ENCODE measurements around the gene CLEC14A. TPM values are rescaled to one million over a fixed set of nuclear protein-coding genes. Genes with fewer than 3 reads are reported as not detected.

The CLEC14A gene, protein sequence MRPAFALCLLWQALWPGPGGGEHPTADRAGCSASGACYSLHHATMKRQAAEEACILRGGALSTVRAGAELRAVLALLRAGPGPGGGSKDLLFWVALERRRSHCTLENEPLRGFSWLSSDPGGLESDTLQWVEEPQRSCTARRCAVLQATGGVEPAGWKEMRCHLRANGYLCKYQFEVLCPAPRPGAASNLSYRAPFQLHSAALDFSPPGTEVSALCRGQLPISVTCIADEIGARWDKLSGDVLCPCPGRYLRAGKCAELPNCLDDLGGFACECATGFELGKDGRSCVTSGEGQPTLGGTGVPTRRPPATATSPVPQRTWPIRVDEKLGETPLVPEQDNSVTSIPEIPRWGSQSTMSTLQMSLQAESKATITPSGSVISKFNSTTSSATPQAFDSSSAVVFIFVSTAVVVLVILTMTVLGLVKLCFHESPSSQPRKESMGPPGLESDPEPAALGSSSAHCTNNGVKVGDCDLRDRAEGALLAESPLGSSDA
- total RNA-seq = 33.1 TPM

- Histone ChIP-seq H3K4me3 (peak within 1 kb of the TSS; percentile 39 to 47), H3K27me3 (no peaks in the 10 kb centered on the region), H3K4me1 (peaks cover 13% of the 10 kb centered on the region), H3K27ac (peak within 1 kb of the TSS; percentile 68), H3K9me3 (no peaks in the 10 kb centered on the region), H3K36me3 (no peaks in the 10 kb centered on the region)
- intact Hi-C loops (cut with DNase I) = no loop called here
- DNase-seq (ENCODE audit: extremely low spot score in 2 of 2) = no peak
- TF ChIP-seq POLR2A (IDR thresholded peaks at IDR 0.05) (no peak), POLR2AphosphoS5 (IDR thresholded peaks at IDR 0.05; ENCODE audit: insufficient read depth in 1 of 2, low read depth in 1 of 2) (peak; percentile 44 to 47)
Measured at GRCh38 chr14:38255673-38256532, at the start of gene CLEC14A. Gene CLEC14A (minus strand): TSS chr14:38256093. CDS start chr14:38256022, 71 bp downstream.

DNA sequence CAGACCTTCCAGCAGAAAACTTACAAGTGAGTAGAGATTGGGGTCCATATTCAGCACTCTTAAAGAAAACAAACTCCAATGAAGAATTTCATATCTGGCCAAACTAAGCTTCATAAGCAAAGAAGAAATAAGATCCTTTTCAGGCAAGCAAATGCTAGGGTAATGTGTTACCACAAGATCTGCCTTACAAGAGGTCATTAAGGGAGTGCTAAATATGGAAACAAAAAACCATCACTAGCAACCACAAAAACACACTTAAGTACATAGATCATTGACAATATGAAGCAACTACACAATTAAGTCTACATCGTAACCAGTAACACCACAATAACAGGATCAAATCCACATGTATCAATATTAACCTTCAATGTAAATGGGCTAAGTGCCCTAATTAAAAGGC is 47.1 kb upstream of the CLEC14A start:
- H3K4me3 ChIP-seq = no peak overlapping the region
- H3K36me3 ChIP-seq = no peaks in the 10 kb centered on the region
- H3K27ac ChIP-seq = no peak overlapping the region
- H3K9me3 ChIP-seq = no peaks in the 10 kb centered on the region
- intact Hi-C loops (cut with DNase I) = no loop called here
- no peaks in the 10 kb centered on the region for H3K4me1 ChIP-seq
- no peaks in the 10 kb centered on the region for H3K27me3 ChIP-seq
- DNase-seq (ENCODE audit: extremely low spot score in 2 of 2) = no peak
- no peak for TF ChIP-seq POLR2AphosphoS5 (IDR thresholded peaks at IDR 0.05; ENCODE audit: insufficient read depth in 1 of 2, low read depth in 1 of 2)
- TF ChIP-seq POLR2A (IDR thresholded peaks at IDR 0.05) = no peak
- TF ChIP-seq, protein P1, sequence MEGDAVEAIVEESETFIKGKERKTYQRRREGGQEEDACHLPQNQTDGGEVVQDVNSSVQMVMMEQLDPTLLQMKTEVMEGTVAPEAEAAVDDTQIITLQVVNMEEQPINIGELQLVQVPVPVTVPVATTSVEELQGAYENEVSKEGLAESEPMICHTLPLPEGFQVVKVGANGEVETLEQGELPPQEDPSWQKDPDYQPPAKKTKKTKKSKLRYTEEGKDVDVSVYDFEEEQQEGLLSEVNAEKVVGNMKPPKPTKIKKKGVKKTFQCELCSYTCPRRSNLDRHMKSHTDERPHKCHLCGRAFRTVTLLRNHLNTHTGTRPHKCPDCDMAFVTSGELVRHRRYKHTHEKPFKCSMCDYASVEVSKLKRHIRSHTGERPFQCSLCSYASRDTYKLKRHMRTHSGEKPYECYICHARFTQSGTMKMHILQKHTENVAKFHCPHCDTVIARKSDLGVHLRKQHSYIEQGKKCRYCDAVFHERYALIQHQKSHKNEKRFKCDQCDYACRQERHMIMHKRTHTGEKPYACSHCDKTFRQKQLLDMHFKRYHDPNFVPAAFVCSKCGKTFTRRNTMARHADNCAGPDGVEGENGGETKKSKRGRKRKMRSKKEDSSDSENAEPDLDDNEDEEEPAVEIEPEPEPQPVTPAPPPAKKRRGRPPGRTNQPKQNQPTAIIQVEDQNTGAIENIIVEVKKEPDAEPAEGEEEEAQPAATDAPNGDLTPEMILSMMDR (IDR thresholded peaks at IDR 0.05) = no peak

DNA sequence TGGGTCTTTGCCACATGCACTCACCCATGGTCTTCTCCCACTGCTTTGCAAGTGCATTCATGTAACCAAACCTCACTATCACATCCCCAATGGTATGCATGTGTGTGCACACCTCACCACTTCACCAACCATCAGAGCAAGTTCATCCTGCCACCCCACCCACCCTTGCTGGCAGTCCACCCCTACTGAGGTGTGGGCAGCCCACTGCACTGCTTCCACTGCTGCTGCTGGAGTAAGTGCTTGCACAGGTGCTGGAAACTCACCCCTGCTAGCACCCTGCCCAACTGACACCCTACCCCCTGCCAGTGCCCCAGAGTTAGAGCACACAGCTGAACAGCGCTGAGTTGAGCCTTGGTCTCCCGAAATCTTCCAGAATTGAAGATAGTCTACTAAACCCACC is 46.1 kb upstream of the CLEC14A start:
- Histone ChIP-seq H3K27me3 (no peaks in the 10 kb centered on the region), H3K36me3 (no peaks in the 10 kb centered on the region), H3K27ac (no peak overlapping the region), H3K9me3 (no peaks in the 10 kb centered on the region), H3K4me3 (no peak overlapping the region), H3K4me1 (no peaks in the 10 kb centered on the region)
- TF ChIP-seq POLR2AphosphoS5 (IDR thresholded peaks at IDR 0.05; ENCODE audit: insufficient read depth in 1 of 2, low read depth in 1 of 2) (no peak), POLR2A (IDR thresholded peaks at IDR 0.05) (no peak)
- TF ChIP-seq, protein P1 (IDR thresholded peaks at IDR 0.05) = no peak
- intact Hi-C loops (cut with DNase I) = no loop called here
- DNase-seq (ENCODE audit: extremely low spot score in 2 of 2) = no peak

DNA sequence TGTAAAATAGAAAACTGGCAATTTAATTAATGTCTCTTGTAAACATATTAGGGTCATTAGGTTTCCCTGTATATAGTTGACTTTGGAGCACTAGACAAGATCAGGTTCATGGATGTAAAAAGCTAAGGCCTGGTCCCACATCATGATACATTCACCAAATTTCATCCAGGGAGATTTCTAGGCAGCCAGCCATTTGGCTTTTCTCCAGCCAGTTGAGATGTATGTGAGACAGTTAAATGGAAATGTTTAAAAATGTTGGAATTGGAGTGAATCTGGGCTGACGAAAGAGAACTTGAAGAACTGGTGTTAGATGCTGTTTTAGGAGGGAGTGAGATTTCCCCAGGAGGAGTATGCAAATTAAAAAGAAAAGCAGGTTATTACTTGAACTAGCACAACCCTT is 41.8 kb upstream of the CLEC14A start:
- Histone ChIP-seq H3K27me3 (no peaks in the 10 kb centered on the region), H3K4me1 (no peaks in the 10 kb centered on the region), H3K4me3 (no peak overlapping the region), H3K27ac (no peak overlapping the region), H3K36me3 (no peaks in the 10 kb centered on the region), H3K9me3 (no peaks in the 10 kb centered on the region)
- no peak for DNase-seq (ENCODE audit: extremely low spot score in 2 of 2)
- intact Hi-C loops (cut with DNase I) = no loop called here
- TF ChIP-seq POLR2AphosphoS5 (IDR thresholded peaks at IDR 0.05; ENCODE audit: insufficient read depth in 1 of 2, low read depth in 1 of 2) (no peak), POLR2A (IDR thresholded peaks at IDR 0.05) (no peak)
- TF ChIP-seq, protein P1 (IDR thresholded peaks at IDR 0.05) = no peak

- H3K36me3 ChIP-seq = no peaks in the 10 kb centered on the region
- intact Hi-C loops (cut with DNase I) = no loop called here
- TF ChIP-seq, protein P1 (IDR thresholded peaks at IDR 0.05) = no peak
- TF ChIP-seq POLR2AphosphoS5 (IDR thresholded peaks at IDR 0.05; ENCODE audit: insufficient read depth in 1 of 2, low read depth in 1 of 2) (no peak), POLR2A (IDR thresholded peaks at IDR 0.05) (no peak)
- H3K27me3 ChIP-seq = no peaks in the 10 kb centered on the region
- H3K27ac ChIP-seq = no peak overlapping the region
- no peak for DNase-seq (ENCODE audit: extremely low spot score in 2 of 2)
- no peaks in the 10 kb centered on the region for H3K4me1 ChIP-seq
- H3K4me3 ChIP-seq = no peak overlapping the region
- H3K9me3 ChIP-seq = no peaks in the 10 kb centered on the region
Measured at GRCh38 chr14:38291681-38292467, 36.0 kb upstream of the CLEC14A start.

All from vagina (tissue), 2 donors.